Coronary artery (tissue), 2 donors: ENCODE data around the gene CAPN11.
A peak's percentile ranks its signal among the peaks of the same experiment; 100 is the strongest.
"Not testable (repeated sequence)": the region's sequence is repeated elsewhere in the genome, so short reads cannot be mapped to it uniquely, and the experiment has no call there.

Experiments used
- DNase-seq: peaks from one replicate; pipeline ENCODE4 v3.0.0-alpha.2; 2017; ENCODE audit warnings: low spot score
- H3K27ac ChIP-seq, 2 donors: fragments of 200-600 bp; sonication (generic); one replicate each; pipeline ENCODE4 v1.5.1; 2016 to 2019
- H3K4me3 ChIP-seq: fragments of 200-600 bp; sonication (generic); 2 replicates; pipeline ENCODE4 v1.5.1; 2016; ENCODE audit warnings: mild to moderate bottlenecking, moderate library complexity
- CTCF ChIP-seq: fragments of 200-600 bp; sonication (generic); IDR thresholded peaks from one replicate; pipeline ENCODE4 v1.5.1; 2019; ENCODE audit warnings: antibody characterized with exemption

CAPN11 gene

GRCh38 chr6:44177691-44178423 is 19.2 kb downstream of the CAPN11 start:
- peak; percentile 91 for DNase-seq
- Histone ChIP-seq H3K27ac (peak overlapping the region; percentile 69 to 83), H3K4me3 (no peak overlapping the region)
- TF ChIP-seq CTCF: no peak

GRCh38 chr6:44178424-44179071 is 19.9 kb downstream of the CAPN11 start:
- TF ChIP-seq CTCF: no peak
- Histone ChIP-seq H3K27ac (peak overlapping the region; percentile 69 to 83), H3K4me3 (no peak overlapping the region)
- no peak for DNase-seq

- no peak for DNase-seq
- Histone ChIP-seq H3K4me3 (no peak overlapping the region), H3K27ac (peak overlapping the region; percentile 69 to 83)
- no peak for TF ChIP-seq CTCF
These were observed 20.5 kb downstream of the CAPN11 start for GRCh38 chr6:44179072-44179536.

- DNase-seq: no peak
- H3K27ac ChIP-seq: peak overlapping the region in 1 of 2 donors; percentile 43
- no peak for TF ChIP-seq CTCF
- H3K4me3 ChIP-seq: no peak overlapping the region
These were observed 21.0 kb downstream of the CAPN11 start for GRCh38 chr6:44179648-44180047.

GRCh38 chr6:44180406-44180805 is 21.8 kb downstream of the CAPN11 start:
- no peak for DNase-seq
- H3K27ac ChIP-seq: no peak overlapping the region
- no peak overlapping the region for H3K4me3 ChIP-seq
- TF ChIP-seq CTCF: no peak

GRCh38 chr6:44180886-44181285 is 22.3 kb downstream of the CAPN11 start:
- Histone ChIP-seq H3K4me3 (no peak overlapping the region), H3K27ac (no peak overlapping the region)
- no peak for TF ChIP-seq CTCF
- DNase-seq: no peak

GRCh38 chr6:44181784-44182183 is 23.2 kb downstream of the CAPN11 start:
- H3K27ac ChIP-seq, H3K4me3 ChIP-seq, DNase-seq: not testable (repeated sequence)
